ENCODE data around the gene FMOD. TPM values are rescaled to one million over a fixed set of nuclear protein-coding genes. Genes with fewer than 3 reads are reported as not detected.

The FMOD gene
- polyA plus RNA-seq, 1 donor from 2014 or later: not detected

DNA sequence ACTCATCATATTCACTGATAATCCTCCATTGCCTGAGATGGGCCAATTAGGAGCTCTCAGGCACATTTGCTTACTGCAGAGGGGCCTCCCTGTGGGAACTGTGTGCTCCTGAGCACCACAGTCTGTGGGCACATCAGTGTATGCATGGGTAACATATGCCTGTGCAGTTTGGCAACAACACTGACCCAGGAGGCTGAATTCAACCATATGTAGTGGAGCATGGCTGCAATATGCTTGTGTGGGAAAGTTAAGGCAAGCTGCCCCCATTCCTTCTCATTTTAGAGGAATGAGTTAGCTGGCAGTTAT is 11.8 kb upstream of the FMOD start:
- Histone ChIP-seq H3K36me3 (ENCODE audit: insufficient read depth, low read length) (no peaks in the 10 kb centered on the region), H3K9ac (ENCODE audit: low read length) (no peak overlapping the region), H2AFZ (ENCODE audit: low read depth, low read length) (peak overlapping the region; percentile 12), H4K20me1 (ENCODE audit: insufficient read depth) (no peaks in the 10 kb centered on the region), H3K27ac (ENCODE audit: low read length) (no peak overlapping the region), H3K27me3 (ENCODE audit: insufficient read depth, low read depth, low read length) (no peaks in the 10 kb centered on the region), H3F3A (ENCODE audit: insufficient read depth, low read length, poor library complexity, severe bottlenecking) (no peaks in the 10 kb centered on the region), H3K4me3 (ENCODE audit: low read length) (no peak overlapping the region), H3K9me2 (ENCODE audit: insufficient read depth, low read length) (no peaks in the 10 kb centered on the region), H3K79me2 (replicated peaks; ENCODE audit: insufficient read depth, low read length) (no peaks in the 10 kb centered on the region), H3K9me3 (ENCODE audit: low read length) (no peaks in the 10 kb centered on the region), H3K4me2 (ENCODE audit: low read length) (no peak overlapping the region)
- TF ChIP-seq MXI1 (conservative IDR thresholded peaks at IDR 0.05; ENCODE audit: poor library complexity, severe bottlenecking) (no peak), EP300 (conservative IDR thresholded peaks at IDR 0.05; ENCODE audit: poor library complexity, severe bottlenecking) (no peak), RAD21 (conservative IDR thresholded peaks at IDR 0.05) (no peak), EZH2 (IDR thresholded peaks at IDR 0.05; ENCODE audit: borderline replicate concordance, insufficient read depth, low read length, poor library complexity, severe bottlenecking) (no peak), TAF1 (IDR thresholded peaks at IDR 0.05; ENCODE audit: low read depth) (no peak), POLR2AphosphoS5 (IDR thresholded peaks at IDR 0.05) (no peak), SMC3 (conservative IDR thresholded peaks at IDR 0.05; ENCODE audit: poor library complexity) (no peak)
- TF ChIP-seq, protein P1, sequence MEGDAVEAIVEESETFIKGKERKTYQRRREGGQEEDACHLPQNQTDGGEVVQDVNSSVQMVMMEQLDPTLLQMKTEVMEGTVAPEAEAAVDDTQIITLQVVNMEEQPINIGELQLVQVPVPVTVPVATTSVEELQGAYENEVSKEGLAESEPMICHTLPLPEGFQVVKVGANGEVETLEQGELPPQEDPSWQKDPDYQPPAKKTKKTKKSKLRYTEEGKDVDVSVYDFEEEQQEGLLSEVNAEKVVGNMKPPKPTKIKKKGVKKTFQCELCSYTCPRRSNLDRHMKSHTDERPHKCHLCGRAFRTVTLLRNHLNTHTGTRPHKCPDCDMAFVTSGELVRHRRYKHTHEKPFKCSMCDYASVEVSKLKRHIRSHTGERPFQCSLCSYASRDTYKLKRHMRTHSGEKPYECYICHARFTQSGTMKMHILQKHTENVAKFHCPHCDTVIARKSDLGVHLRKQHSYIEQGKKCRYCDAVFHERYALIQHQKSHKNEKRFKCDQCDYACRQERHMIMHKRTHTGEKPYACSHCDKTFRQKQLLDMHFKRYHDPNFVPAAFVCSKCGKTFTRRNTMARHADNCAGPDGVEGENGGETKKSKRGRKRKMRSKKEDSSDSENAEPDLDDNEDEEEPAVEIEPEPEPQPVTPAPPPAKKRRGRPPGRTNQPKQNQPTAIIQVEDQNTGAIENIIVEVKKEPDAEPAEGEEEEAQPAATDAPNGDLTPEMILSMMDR (IDR thresholded peaks at IDR 0.05; ENCODE audit: poor library complexity, severe bottlenecking): no peak
- TF ChIP-seq, protein P2, sequence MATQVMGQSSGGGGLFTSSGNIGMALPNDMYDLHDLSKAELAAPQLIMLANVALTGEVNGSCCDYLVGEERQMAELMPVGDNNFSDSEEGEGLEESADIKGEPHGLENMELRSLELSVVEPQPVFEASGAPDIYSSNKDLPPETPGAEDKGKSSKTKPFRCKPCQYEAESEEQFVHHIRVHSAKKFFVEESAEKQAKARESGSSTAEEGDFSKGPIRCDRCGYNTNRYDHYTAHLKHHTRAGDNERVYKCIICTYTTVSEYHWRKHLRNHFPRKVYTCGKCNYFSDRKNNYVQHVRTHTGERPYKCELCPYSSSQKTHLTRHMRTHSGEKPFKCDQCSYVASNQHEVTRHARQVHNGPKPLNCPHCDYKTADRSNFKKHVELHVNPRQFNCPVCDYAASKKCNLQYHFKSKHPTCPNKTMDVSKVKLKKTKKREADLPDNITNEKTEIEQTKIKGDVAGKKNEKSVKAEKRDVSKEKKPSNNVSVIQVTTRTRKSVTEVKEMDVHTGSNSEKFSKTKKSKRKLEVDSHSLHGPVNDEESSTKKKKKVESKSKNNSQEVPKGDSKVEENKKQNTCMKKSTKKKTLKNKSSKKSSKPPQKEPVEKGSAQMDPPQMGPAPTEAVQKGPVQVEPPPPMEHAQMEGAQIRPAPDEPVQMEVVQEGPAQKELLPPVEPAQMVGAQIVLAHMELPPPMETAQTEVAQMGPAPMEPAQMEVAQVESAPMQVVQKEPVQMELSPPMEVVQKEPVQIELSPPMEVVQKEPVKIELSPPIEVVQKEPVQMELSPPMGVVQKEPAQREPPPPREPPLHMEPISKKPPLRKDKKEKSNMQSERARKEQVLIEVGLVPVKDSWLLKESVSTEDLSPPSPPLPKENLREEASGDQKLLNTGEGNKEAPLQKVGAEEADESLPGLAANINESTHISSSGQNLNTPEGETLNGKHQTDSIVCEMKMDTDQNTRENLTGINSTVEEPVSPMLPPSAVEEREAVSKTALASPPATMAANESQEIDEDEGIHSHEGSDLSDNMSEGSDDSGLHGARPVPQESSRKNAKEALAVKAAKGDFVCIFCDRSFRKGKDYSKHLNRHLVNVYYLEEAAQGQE (IDR thresholded peaks at IDR 0.05; ENCODE audit: borderline replicate concordance): no peak

GRCh38 chr1:203361945-203362719 is 11.2 kb upstream of the FMOD start:
- H4K20me1 ChIP-seq (ENCODE audit: insufficient read depth): no peaks in the 10 kb centered on the region
- no peaks in the 10 kb centered on the region for H3K79me2 ChIP-seq (replicated peaks; ENCODE audit: insufficient read depth, low read length)
- no peaks in the 10 kb centered on the region for H3K9me3 ChIP-seq (ENCODE audit: low read length)
- no peak for TF ChIP-seq MXI1 (conservative IDR thresholded peaks at IDR 0.05; ENCODE audit: poor library complexity, severe bottlenecking)
- H3F3A ChIP-seq (ENCODE audit: insufficient read depth, low read length, poor library complexity, severe bottlenecking): no peaks in the 10 kb centered on the region
- H3K4me3 ChIP-seq (ENCODE audit: low read length): no peak overlapping the region
- no peak overlapping the region for H3K9ac ChIP-seq (ENCODE audit: low read length)
- H2AFZ ChIP-seq (ENCODE audit: low read depth, low read length): peak overlapping the region; percentile 12
- H3K9me2 ChIP-seq (ENCODE audit: insufficient read depth, low read length): no peaks in the 10 kb centered on the region
- no peaks in the 10 kb centered on the region for H3K36me3 ChIP-seq (ENCODE audit: insufficient read depth, low read length)
- no peak overlapping the region for H3K27ac ChIP-seq (ENCODE audit: low read length)
- no peak overlapping the region for H3K4me2 ChIP-seq (ENCODE audit: low read length)
- H3K27me3 ChIP-seq (ENCODE audit: insufficient read depth, low read depth, low read length): no peaks in the 10 kb centered on the region
